ENCODE results near the gene TLE3. TPM values are rescaled to one million over a fixed set of nuclear protein-coding genes. Genes with fewer than 3 reads are reported as not detected.

TLE3 gene
- total RNA-seq, 1 donor from 2014 or later = 45.4 TPM

GRCh38 chr15:70037292-70037640, 60.5 kb downstream of the TLE3 start:
- H3K4me3 ChIP-seq (ENCODE audit: insufficient read depth, low read depth, low read length) = no peak overlapping the region
- peaks cover 10% of the 10 kb centered on the region for H3K4me1 ChIP-seq (ENCODE audit: insufficient read depth, low read length)
- Mint-ChIP-seq H3K27me3 (ENCODE audit: low read depth, unreplicated experiment) (peaks cover 48% of the 10 kb centered on the region), H3K4me3 (ENCODE audit: unreplicated experiment) (no peak overlapping the region), H3K9me3 (ENCODE audit: unreplicated experiment) (no peaks in the 10 kb centered on the region), H3K4me1 (ENCODE audit: low read depth, unreplicated experiment) (no peaks in the 10 kb centered on the region), H3K27ac (ENCODE audit: unreplicated experiment) (no peak overlapping the region), H3K36me3 (ENCODE audit: low read depth, unreplicated experiment) (no peaks in the 10 kb centered on the region)
- peaks cover 30% of the 10 kb centered on the region for H3K27me3 ChIP-seq (ENCODE audit: insufficient read depth, low read length)
- FAIRE-seq (no peak), DNase-seq (ENCODE audit: low read depth) (no peak)
- TF ChIP-seq, protein P1, sequence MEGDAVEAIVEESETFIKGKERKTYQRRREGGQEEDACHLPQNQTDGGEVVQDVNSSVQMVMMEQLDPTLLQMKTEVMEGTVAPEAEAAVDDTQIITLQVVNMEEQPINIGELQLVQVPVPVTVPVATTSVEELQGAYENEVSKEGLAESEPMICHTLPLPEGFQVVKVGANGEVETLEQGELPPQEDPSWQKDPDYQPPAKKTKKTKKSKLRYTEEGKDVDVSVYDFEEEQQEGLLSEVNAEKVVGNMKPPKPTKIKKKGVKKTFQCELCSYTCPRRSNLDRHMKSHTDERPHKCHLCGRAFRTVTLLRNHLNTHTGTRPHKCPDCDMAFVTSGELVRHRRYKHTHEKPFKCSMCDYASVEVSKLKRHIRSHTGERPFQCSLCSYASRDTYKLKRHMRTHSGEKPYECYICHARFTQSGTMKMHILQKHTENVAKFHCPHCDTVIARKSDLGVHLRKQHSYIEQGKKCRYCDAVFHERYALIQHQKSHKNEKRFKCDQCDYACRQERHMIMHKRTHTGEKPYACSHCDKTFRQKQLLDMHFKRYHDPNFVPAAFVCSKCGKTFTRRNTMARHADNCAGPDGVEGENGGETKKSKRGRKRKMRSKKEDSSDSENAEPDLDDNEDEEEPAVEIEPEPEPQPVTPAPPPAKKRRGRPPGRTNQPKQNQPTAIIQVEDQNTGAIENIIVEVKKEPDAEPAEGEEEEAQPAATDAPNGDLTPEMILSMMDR (IDR thresholded peaks at IDR 0.05; ENCODE audit: insufficient read depth, low read depth, low read length) = no peak
- no peak for TF ChIP-seq EZH2 (IDR thresholded peaks at IDR 0.05; ENCODE audit: insufficient read depth, low read length)
- H3K4me2 ChIP-seq (ENCODE audit: low read length) = no peak overlapping the region
- H3K79me2 ChIP-seq (ENCODE audit: insufficient read depth, low read length) = no peaks in the 10 kb centered on the region
- no peaks in the 10 kb centered on the region for H3K9me3 ChIP-seq (ENCODE audit: insufficient read depth, low read depth, low read length)
- H3K9ac ChIP-seq (ENCODE audit: low read length) = no peak overlapping the region
- H3K36me3 ChIP-seq (ENCODE audit: insufficient read depth, low read length) = no peaks in the 10 kb centered on the region
- no peaks in the 10 kb centered on the region for H4K20me1 ChIP-seq (ENCODE audit: insufficient read depth, low read length)
- H2AFZ ChIP-seq (ENCODE audit: low read depth, low read length) = no peak overlapping the region
- no peak overlapping the region for H3K27ac ChIP-seq (ENCODE audit: low read depth, low read length)

- H4K20me1 ChIP-seq (ENCODE audit: insufficient read depth, low read length) = no peaks in the 10 kb centered on the region
- no peak overlapping the region for H3K27ac Mint-ChIP-seq (ENCODE audit: unreplicated experiment)
- DNase-seq (ENCODE audit: low read depth) (no peak), FAIRE-seq (no peak)
- H3K36me3 Mint-ChIP-seq (ENCODE audit: low read depth, unreplicated experiment) = no peaks in the 10 kb centered on the region
- no peak overlapping the region for H3K27ac ChIP-seq (ENCODE audit: low read depth, low read length)
- TF ChIP-seq EZH2 (IDR thresholded peaks at IDR 0.05; ENCODE audit: insufficient read depth, low read length) = no peak
- TF ChIP-seq, protein P1 (IDR thresholded peaks at IDR 0.05; ENCODE audit: insufficient read depth, low read depth, low read length) = no peak
- H3K27me3 Mint-ChIP-seq (ENCODE audit: low read depth, unreplicated experiment) = peaks cover 51% of the 10 kb centered on the region
- H3K9me3 ChIP-seq (ENCODE audit: insufficient read depth, low read depth, low read length) = no peaks in the 10 kb centered on the region
- no peaks in the 10 kb centered on the region for H3K9me3 Mint-ChIP-seq (ENCODE audit: unreplicated experiment)
- peaks cover 30% of the 10 kb centered on the region for H3K27me3 ChIP-seq (ENCODE audit: insufficient read depth, low read length)
- H3K4me2 ChIP-seq (ENCODE audit: low read length) = no peak overlapping the region
- no peak overlapping the region for H2AFZ ChIP-seq (ENCODE audit: low read depth, low read length)
- H3K4me1 Mint-ChIP-seq (ENCODE audit: low read depth, unreplicated experiment) = no peaks in the 10 kb centered on the region
- H3K79me2 ChIP-seq (ENCODE audit: insufficient read depth, low read length) = no peaks in the 10 kb centered on the region
- H3K4me1 ChIP-seq (ENCODE audit: insufficient read depth, low read length) = peaks cover 10% of the 10 kb centered on the region
- H3K4me3 Mint-ChIP-seq (ENCODE audit: unreplicated experiment) = no peak overlapping the region
- H3K4me3 ChIP-seq (ENCODE audit: insufficient read depth, low read depth, low read length) = no peak overlapping the region
- H3K36me3 ChIP-seq (ENCODE audit: insufficient read depth, low read length) = no peaks in the 10 kb centered on the region
- no peak overlapping the region for H3K9ac ChIP-seq (ENCODE audit: low read length)
Measured at GRCh38 chr15:70036585-70037291, 61.0 kb downstream of the TLE3 start.

GRCh38 chr15:70035719-70036077, 62.0 kb downstream of the TLE3 start:
- DNase-seq (ENCODE audit: low read depth) (no peak), FAIRE-seq (no peak)
- Histone ChIP-seq H3K4me2 (ENCODE audit: low read length) (no peak overlapping the region), H3K79me2 (ENCODE audit: insufficient read depth, low read length) (no peaks in the 10 kb centered on the region), H4K20me1 (ENCODE audit: insufficient read depth, low read length) (no peaks in the 10 kb centered on the region), H3K27me3 (ENCODE audit: insufficient read depth, low read length) (peaks cover 33% of the 10 kb centered on the region), H3K9ac (ENCODE audit: low read length) (no peak overlapping the region), H2AFZ (ENCODE audit: low read depth, low read length) (no peak overlapping the region), H3K27ac (ENCODE audit: low read depth, low read length) (no peak overlapping the region), H3K36me3 (ENCODE audit: insufficient read depth, low read length) (no peaks in the 10 kb centered on the region), H3K4me1 (ENCODE audit: insufficient read depth, low read length) (peaks cover 10% of the 10 kb centered on the region), H3K9me3 (ENCODE audit: insufficient read depth, low read depth, low read length) (no peaks in the 10 kb centered on the region), H3K4me3 (ENCODE audit: insufficient read depth, low read depth, low read length) (no peak overlapping the region)
- H3K36me3 Mint-ChIP-seq (ENCODE audit: low read depth, unreplicated experiment) = no peaks in the 10 kb centered on the region
- H3K27ac Mint-ChIP-seq (ENCODE audit: unreplicated experiment) = no peak overlapping the region
- H3K27me3 Mint-ChIP-seq (ENCODE audit: low read depth, unreplicated experiment) = peaks cover 60% of the 10 kb centered on the region
- TF ChIP-seq EZH2 (IDR thresholded peaks at IDR 0.05; ENCODE audit: insufficient read depth, low read length) = no peak
- TF ChIP-seq, protein P1 (IDR thresholded peaks at IDR 0.05; ENCODE audit: insufficient read depth, low read depth, low read length) = no peak
- H3K9me3 Mint-ChIP-seq (ENCODE audit: unreplicated experiment) = no peaks in the 10 kb centered on the region
- no peaks in the 10 kb centered on the region for H3K4me1 Mint-ChIP-seq (ENCODE audit: low read depth, unreplicated experiment)
- no peak overlapping the region for H3K4me3 Mint-ChIP-seq (ENCODE audit: unreplicated experiment)

Data from astrocyte (in vitro differentiated cells and primary cell).